GM18505 (cell line): ENCODE measurements around the gene MAF.

Source experiments
- ATAC-seq: cut with Tn5 transposase; IDR thresholded peaks from one replicate; pipeline ENCODE4 v1.9.1; 2021; ENCODE audit not compliant: unreplicated experiment
- POLR2A ChIP-seq: IDR thresholded peaks from 4 replicates; pipeline ENCODE4 v1.6.1; 2011; ENCODE audit warnings: borderline replicate concordance; ENCODE audit not compliant: insufficient read depth, insufficient read length; ENCODE audit errors: extremely low read depth

MAF gene

DNA sequence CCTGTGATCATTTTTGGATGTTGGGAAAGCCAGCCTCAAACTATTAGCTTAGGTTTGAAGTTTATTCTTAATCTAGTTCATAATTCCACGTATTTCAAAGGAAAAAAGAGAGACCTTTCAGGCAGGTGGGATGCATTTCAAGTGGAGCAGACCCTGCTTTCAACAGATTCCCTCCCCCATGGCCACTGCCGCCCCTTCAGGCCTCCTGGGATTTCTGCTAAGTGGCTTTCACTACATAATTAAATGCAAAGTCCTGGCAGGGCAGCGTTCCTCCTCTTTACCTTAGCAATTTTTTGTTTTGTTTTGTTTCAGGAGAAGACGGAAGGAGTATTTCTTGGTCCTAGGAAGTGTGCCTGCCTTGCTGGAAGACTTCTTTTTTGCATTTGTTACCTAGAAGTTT lies 36.6 kb downstream of the MAF start:
- TF ChIP-seq POLR2A, result no peak
- ATAC-seq, result no peak

DNA sequence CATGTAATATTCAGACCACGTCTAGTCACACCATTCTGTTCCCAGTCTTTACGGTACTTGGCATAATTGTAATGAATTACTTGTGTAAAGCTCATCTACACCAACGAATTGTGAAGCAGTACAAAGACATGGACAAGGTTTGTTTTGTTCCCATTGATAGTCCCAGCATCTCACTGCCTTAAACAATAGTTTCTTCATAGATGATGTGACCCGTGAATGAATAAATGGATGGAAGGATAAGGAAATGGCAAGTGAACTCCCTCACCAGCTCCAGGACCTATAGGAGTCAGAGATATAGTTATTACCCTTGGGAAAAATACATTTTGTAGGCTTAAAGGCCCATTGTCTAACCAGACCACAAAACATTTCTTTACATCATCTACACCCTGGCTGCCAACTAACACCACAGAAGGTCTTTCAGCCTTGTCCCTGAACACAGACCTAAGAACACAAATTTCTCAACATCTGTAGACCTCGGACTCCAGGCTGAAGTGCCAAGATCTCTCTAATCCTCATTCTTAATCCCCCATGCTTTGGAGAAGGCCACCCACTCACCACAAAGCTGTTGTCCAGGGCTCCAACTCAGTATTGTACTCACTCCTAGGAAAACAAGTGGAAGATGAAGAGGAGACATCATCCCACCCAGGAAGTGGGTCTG lies 38.2 kb downstream of the MAF start:
- TF ChIP-seq POLR2A, result no peak
- ATAC-seq, result no peak

GRCh38 chr16:79561729-79562128 lies 38.8 kb downstream of the MAF start:
- ATAC-seq, result no peak
- TF ChIP-seq POLR2A, result no peak

DNA sequence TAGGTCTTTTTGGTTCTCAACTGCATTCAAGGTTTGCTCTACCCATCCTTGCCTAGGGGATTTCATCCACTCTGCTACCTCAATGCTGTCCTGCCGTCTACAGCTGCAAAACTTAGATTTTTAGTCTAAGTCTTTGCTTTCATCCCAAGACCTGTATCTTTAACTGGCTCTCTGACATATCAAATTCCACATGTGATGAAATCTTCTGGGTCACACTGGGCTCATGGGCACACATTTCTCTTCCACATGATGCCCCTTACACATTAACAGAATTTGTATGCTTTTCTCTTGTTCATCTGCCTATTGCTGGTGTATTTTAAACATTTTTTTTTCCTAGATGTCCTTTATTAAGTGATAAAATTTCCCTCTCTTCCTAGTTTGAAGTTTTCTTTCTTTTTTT lies 39.6 kb downstream of the MAF start:
- no peak for ATAC-seq
- TF ChIP-seq POLR2A, result no peak

- TF ChIP-seq POLR2A, result no peak
- no peak for ATAC-seq
Observed at GRCh38 chr16:79560318-79560717, 40.2 kb downstream of the MAF start.

GRCh38 chr16:79559532-79559931 lies 41.0 kb downstream of the MAF start:
- no peak for ATAC-seq
- no peak for TF ChIP-seq POLR2A

- ATAC-seq, result no peak
- no peak for TF ChIP-seq POLR2A
Observed at GRCh38 chr16:79557421-79557820, 43.1 kb downstream of the MAF start.

- no peak for TF ChIP-seq POLR2A
Observed at GRCh38 chr16:79554912-79555311, 45.6 kb downstream of the MAF start.

GRCh38 chr16:79550373-79550772 lies 50.2 kb downstream of the MAF start:
- no peak for ATAC-seq
- no peak for TF ChIP-seq POLR2A

More at GRCh38 chr16:79554912-79555311, 45.6 kb downstream of the MAF start:
- no peak for ATAC-seq

DNA sequence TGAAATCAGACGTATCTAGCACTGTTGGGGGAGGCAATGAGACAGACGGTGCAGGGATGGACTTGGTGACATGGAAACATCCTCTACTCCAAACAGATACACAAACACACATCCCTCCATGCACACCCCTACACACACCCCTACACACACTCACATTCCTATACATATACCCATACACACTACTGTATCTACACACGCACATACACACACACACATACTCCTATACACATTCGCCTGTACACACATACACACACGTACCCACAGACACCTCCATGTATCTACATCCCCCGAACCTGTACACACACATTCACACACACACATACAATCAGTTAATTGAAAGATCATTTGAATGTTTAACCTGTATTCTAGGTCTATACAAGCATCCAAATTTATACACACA lies 53.5 kb downstream of the MAF start:
- ATAC-seq, result no peak
- TF ChIP-seq POLR2A, result no peak
